ENCODE results near the gene SMYD2.

- TF ChIP-seq POLR2A (IDR thresholded peaks at IDR 0.05) (no peak), CTCF (IDR thresholded peaks at IDR 0.05) (no peak)
These were observed 25.3 kb downstream of the SMYD2 start for GRCh38 chr1:214306269-214306668.
